ENCODE data around the gene DISC1. TPM values are rescaled to one million over a fixed set of nuclear protein-coding genes. Genes with fewer than 3 reads are reported as not detected.

The DISC1 gene
- total RNA-seq, 1 experiment from 2014 or later, result 1.8 TPM

- no peaks in the 10 kb centered on the region for H3K27me3 ChIP-seq (ENCODE audit: insufficient read depth, low read length)
- H3K9me3 ChIP-seq (ENCODE audit: control insufficient read depth in 1 of 2, insufficient read depth in 1 of 2, low read depth in 1 of 2, low read length in 2 of 2), result no peaks in the 10 kb centered on the region
- H3K36me3 ChIP-seq (ENCODE audit: control insufficient read depth in 1 of 2, insufficient read depth in 2 of 2, low read length in 2 of 2), result no peaks in the 10 kb centered on the region
- no TSS peak for BruUV-seq (replicated peaks)
- no peak for DNase-seq (ENCODE audit: low read depth, low spot score)
- CTCF ChIA-PET, result interaction anchor here (2.0 to 4.2 kb wide), 2 partner anchors 12 to 14 kb away, joined by 4 to 28 read pairs; no protein-coding TSS in a partner anchor
- H4K20me1 ChIP-seq (ENCODE audit: insufficient read depth), result no peaks in the 10 kb centered on the region
- intact Hi-C loops (cut with micrococcal nuclease), result no loop called here
- H2AFZ ChIP-seq (ENCODE audit: low read depth, low read length, poor library complexity, severe bottlenecking), result no peak overlapping the region
- POLR2A ChIA-PET, result no interaction called here
- RAD21 ChIA-PET (ENCODE audit: low non-redundant PET in 1 of 2, low total read pairs in 2 of 2, uncharacterized antibody in 2 of 2, unreplicated experiment in 2 of 2), result no interaction called here
- H3K9me2 ChIP-seq (ENCODE audit: insufficient read depth), result no peaks in the 10 kb centered on the region
- H3K27ac ChIP-seq (ENCODE audit: low read depth, low read length), result no peak overlapping the region
- TF ChIP-seq ZNF274 (IDR thresholded peaks at IDR 0.05; ENCODE audit: low read depth, low read length), result no peak
- TF ChIP-seq EZH2phosphoT487 (IDR thresholded peaks at IDR 0.05; ENCODE audit: borderline replicate concordance), result no peak
- TF ChIP-seq SIN3A (IDR thresholded peaks at IDR 0.05; ENCODE audit: low read depth), result no peak
- no peak for TF ChIP-seq EZH2 (IDR thresholded peaks at IDR 0.05)
- no peak for TF ChIP-seq ATF3 (IDR thresholded peaks at IDR 0.05)
- no peak for TF ChIP-seq ELF1 (IDR thresholded peaks at IDR 0.05; ENCODE audit: borderline replicate concordance, low read depth)
- TF ChIP-seq CEBPB (IDR thresholded peaks at IDR 0.05; ENCODE audit: low read depth), result no peak
- no peak overlapping the region for H3K4me2 ChIP-seq (ENCODE audit: low read length)
- no peaks in the 10 kb centered on the region for H3K79me2 ChIP-seq (ENCODE audit: insufficient read depth, low read length)
- no peak for ATAC-seq
- H3K4me3 ChIP-seq (replicated peaks in 1 of 2; ENCODE audit: low read depth in 1 of 2, low read length in 2 of 2), result no peak overlapping the region
- no peak overlapping the region for H3K9ac ChIP-seq (ENCODE audit: low read length)
- peaks cover 15 to 22% of the 10 kb centered on the region in 2 experiments for H3K4me1 ChIP-seq (ENCODE audit: control insufficient read depth in 1 of 2, insufficient read depth in 2 of 2, low read length in 2 of 2)
Observed at GRCh38 chr1:231768416-231768815, 141.8 kb downstream of the DISC1 start.

GRCh38 chr1:231770506-231771175, 144.1 kb downstream of the DISC1 start:
- TF ChIP-seq SRF (IDR thresholded peaks at IDR 0.05; ENCODE audit: low read depth), result no peak
- no peak for TF ChIP-seq EGR1 (IDR thresholded peaks at IDR 0.05; ENCODE audit: low read depth)
- TF ChIP-seq JUND (IDR thresholded peaks at IDR 0.05), result no peak
- TF ChIP-seq ZFX (IDR thresholded peaks at IDR 0.05), result no peak
- ChIA-PET CTCF (interaction anchor here (1.1 kb wide), 1 partner anchor 13 kb away, joined by 3 read pairs; no protein-coding TSS in a partner anchor), POLR2A (no interaction called here), RAD21 (ENCODE audit: low non-redundant PET in 1 of 2, low total read pairs in 2 of 2, uncharacterized antibody in 2 of 2, unreplicated experiment in 2 of 2) (no interaction called here)
- intact Hi-C loops (cut with micrococcal nuclease), result no loop called here
- Histone ChIP-seq H2AFZ (ENCODE audit: low read depth, low read length, poor library complexity, severe bottlenecking) (no peak overlapping the region), H3K36me3 (ENCODE audit: control insufficient read depth in 1 of 2, insufficient read depth in 2 of 2, low read length in 2 of 2) (no peaks in the 10 kb centered on the region), H3K9ac (ENCODE audit: low read length) (no peak overlapping the region), H3K4me2 (ENCODE audit: low read length) (no peak overlapping the region), H3K79me2 (ENCODE audit: insufficient read depth, low read length) (no peaks in the 10 kb centered on the region), H3K27me3 (ENCODE audit: insufficient read depth, low read length) (no peaks in the 10 kb centered on the region), H3K9me3 (ENCODE audit: control insufficient read depth in 1 of 2, insufficient read depth in 1 of 2, low read depth in 1 of 2, low read length in 2 of 2) (no peaks in the 10 kb centered on the region), H3K4me1 (ENCODE audit: control insufficient read depth in 1 of 2, insufficient read depth in 2 of 2, low read length in 2 of 2) (peaks cover 10 to 22% of the 10 kb centered on the region in 2 experiments), H4K20me1 (ENCODE audit: insufficient read depth) (no peaks in the 10 kb centered on the region), H3K27ac (ENCODE audit: low read depth, low read length) (no peak overlapping the region), H3K4me3 (replicated peaks in 1 of 2; ENCODE audit: low read depth in 1 of 2, low read length in 2 of 2) (no peak overlapping the region), H3K9me2 (ENCODE audit: insufficient read depth) (no peaks in the 10 kb centered on the region)
- no TSS peak for BruUV-seq (replicated peaks)
- no peak for ATAC-seq
- DNase-seq (ENCODE audit: low read depth, low spot score), result no peak
